ENCODE results near the gene NEK7.
"Not testable (repeated sequence)": the region's sequence is repeated elsewhere in the genome, so short reads cannot be mapped to it uniquely, and the experiment has no call there.

NEK7 gene

DNA sequence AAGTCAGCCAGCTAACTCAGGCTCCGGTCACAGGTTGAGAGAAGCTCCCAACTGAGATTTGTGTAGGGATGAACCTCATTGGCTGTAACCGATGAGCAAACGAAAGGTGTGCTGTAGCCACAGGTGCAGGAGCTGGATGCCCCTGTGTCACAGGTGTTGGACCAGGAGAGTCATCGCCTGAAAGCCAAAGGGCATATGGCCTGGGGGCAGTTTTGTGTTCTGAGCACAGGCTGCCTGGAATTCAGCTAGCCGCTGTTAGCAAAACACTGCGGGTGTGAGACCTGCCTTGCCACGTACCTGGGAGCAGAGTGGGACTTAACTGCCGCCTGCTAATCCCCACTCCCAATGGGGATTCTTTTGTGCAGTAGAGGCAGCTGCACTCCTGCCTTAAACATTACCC is 55.3 kb downstream of the NEK7 start:
- DNase-seq, result no peak

DNA sequence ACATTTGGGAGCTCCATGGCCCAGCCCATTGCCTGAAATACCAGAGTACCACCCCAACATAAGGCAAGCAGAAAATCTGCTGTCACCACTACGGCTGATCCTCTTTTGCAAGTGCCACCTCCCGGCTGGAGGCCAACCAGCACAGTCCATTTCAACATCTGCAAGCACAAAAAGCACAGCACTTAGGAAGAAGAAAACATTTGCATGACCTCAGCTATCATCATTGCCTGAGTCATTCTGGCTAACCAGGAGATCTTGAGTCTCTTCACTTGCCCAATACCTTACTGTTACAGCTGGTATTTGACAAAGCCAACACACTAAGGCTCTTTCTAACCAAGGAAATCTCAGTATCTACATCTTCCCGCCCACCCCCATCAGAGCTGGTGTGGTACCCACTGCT is 55.9 kb downstream of the NEK7 start:
- no peak for DNase-seq

DNA sequence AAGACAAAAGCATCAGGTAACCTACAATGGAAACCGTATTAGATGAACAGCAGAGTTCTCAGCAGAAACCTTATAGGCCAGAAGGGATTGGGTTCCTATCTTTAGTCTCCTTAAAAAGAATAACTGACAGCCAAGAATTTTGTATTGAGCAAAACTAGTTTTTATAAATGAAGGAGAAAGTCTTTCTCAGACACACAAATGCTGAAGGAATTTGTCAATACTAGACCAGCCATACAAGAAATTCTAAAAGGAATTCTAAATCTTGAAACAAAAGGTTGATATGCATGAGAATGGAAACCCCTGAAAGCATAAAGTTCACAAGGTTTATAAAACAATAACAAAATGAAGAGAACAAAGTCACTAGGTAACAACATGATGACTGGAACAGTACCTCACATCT is 58.1 kb downstream of the NEK7 start:
- DNase-seq, result no peak

DNA sequence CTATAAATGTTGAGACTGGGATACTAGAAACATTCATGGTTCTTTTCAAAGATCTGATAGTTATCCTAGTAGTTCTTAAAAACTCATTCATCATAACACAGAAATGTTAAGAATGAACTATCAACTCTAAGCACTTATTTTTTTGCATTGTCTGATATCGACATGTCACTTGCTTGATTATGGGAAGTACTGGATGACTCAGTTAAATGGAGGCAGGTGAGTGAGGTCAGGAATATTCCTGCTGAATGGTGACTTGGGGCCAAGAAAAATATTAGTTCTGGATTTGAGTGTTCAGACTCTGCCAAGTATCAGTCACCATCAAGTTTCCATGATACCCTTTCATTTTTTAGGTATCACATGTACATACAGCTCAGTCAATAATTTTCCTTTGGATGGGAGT is 63.6 kb downstream of the NEK7 start:
- no peak for DNase-seq

DNA sequence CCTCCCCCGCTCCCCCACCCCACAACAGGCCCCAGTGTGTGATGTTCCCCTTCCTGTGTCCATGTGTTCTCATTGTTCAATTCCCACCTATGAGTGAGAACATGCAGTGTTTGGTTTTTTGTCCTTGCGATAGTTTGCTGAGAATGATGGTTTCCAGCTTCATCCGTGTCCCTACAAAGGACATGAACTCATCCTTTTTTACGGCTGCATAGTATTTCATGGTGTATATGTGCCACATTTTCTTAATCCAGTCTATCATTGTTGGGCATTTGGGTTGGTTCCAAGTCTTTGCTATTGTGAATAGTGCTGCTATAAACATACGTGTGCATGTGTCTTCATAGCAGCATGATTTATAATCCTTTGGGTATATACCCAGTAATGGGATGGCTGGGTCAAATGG is 70.2 kb downstream of the NEK7 start:
- not testable (repeated sequence) for DNase-seq

DNA sequence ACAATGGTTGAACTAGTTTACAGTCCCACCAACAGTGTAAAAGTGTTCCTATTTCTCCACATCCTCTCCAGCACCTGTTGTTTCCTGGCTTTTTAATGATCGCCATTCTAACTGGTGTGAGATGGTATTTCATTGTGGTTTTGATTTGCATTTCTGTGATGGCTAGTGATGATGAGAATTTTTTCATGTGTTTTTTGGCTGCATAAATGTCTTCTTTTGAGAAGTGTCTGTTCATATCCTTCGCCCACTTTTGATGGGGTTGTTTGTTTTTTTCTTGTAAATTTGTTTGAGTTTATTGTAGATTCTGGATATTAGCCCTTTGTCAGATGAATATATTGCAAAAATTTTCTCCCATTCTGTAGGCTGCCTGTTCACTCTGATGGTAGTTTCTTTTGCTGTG is 70.7 kb downstream of the NEK7 start:
- DNase-seq, result not testable (repeated sequence)

DNA sequence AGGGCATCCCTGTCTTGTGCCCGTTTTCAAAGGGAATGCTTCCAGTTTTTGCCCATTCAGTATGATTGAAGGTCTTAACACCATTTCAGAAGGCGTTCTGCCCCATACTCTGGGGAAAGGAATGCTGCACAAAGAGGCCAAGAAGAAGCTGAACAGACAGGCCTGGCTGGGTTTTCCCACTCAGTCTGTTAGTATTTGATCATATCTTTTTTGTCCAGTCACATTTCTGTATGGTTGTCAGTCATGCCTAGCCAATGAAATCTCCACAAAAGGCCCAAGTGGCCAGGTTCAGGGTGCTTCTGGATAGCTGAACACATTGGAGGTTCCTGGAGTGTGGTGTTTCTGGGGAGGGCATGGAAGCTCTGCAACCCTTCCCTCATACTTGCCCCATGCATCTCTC is 72.1 kb downstream of the NEK7 start:
- no peak for DNase-seq

DNA sequence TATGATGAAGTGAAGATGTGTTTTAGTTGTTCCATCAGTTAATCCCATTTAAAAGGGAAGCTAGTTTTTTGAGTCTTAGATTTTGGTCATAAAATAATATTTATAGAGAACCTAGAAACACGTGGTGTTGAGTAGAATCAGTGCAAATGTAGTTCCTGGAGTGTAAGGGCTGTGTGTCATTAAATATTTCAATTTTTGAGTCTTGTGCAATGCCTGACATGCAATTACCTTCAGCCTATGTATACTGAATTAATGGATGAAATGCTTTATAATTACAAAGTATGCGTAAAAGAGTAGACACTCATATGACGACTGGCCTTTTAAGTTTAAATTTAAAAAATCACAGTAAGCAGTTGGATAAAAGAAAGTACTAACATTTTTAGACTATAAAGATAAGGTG is 75.0 kb downstream of the NEK7 start:
- no peak for DNase-seq

DNA sequence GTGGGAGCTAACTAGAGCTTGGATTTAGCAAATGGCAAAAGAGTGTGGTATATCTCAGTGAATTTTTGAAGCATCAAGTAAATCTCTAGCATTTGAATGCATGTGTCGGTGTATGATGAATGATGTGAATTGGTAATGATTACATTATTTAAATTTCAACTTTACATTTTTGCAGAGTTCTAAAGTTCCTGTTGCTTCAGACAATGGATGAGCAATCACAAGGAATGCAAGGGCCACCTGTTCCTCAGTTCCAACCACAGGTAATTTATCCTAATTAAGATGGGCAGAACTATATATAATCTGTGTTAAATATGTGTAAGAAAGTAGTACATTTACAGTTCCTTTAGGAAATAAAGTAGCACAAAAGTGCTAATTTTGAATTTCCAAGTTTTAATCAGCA is 75.6 kb downstream of the NEK7 start:
- DNase-seq, result no peak

DNA sequence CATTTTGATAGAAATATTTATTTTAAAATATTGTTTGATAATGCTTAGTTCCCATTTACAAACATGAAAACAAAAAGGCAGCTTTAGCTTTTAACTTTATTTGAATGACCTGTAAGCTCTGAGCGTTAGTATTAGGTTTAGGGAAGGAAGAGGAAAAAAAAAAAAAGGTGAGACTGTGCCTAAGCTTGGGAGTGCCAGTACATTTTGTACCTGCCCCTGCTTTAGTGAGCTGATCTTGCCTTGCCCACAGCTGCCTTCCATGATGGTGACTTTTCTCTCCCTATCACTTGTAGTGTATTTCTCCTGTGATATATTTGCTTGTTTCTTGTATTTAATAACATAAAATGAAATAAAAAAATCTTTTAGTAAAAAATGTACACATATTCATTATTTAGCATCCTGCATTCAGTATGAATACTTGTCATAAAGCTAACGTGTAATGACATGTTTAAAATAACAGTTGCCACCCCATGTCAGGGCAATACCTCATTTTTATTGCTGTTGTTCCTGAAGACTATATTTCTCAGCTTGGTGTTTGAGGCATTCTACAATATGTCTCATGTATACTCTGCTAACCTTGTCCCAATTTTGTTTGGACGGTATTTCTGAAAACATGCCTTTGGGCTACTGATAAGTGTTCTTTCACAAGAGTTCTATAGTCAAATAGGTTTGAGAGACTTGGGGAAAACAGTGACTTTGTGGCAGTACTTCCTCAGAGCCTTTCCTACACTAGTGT is 76.3 kb downstream of the NEK7 start:
- DNase-seq, result no peak

DNA sequence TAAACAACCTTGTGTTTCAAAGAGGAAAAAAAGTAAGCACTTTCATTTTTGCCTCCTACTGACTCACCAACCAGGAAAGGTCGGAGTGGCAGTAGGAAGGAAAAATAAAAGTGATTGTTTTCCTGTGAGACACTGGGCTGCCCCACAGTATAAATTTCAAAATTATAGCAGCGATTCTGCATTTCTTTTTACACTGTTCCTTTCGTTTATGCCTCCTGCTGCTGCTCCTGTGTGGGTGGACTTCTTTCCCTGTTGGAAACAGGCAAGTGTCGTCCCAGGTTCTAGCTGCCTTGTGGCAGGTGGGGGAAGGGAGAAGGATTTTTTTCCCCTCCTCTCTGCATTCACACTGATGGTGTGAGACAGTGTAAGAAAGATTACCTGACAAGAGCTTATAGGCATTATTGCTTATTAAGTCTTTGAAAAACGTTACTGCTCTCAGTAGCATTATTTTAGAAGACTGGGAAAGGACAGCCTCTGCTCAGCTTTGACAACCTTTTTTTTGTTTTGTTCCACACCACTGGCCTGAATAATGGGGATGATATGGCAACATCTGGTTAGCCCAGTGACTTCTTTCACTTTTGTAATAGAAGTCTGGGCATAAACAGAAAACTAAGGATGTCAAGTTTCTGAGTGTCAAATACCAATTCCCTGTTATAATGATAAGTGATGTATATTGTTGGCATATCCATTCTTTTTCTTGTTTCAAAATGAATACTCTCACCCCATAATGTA is 77.9 kb downstream of the NEK7 start:
- DNase-seq, result no peak

DNA sequence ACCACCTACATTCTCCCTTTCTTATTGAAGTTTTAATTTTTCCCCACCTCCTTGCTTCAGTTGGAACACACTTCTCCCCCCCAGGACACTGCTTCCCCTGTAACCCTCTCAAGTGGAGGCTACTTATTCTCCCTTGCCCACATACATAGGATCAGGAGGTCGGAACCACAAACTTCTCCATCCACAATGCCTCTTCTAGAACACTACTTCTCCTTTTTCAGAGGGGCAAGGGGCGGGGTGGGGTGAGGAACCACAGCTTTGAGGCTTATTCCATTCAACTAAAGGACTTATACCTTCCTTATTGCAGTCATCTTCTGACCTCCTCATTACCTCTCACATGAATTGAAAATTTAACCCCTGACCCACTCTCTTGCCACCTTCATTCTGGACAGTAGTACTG is 81.3 kb downstream of the NEK7 start:
- no peak for DNase-seq

DNA sequence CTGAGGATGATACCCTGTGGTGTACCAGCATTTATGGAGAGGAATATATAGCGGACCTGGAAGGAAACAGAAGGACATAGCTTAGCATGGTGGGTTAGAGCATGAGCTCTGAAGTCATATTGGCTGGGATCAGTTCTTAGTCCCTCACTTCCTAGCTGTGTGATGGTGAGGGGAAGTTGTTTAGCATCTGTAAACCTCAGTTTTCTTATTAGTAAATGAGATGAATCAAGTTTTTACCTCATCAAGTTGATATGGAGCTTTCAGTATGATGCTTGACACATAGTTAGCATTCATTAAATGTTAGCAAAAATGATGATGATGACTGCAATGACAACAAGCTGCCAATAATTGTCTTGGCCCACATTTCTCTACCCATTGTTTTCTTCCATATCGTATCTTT is 84.8 kb downstream of the NEK7 start:
- no peak for DNase-seq

DNA sequence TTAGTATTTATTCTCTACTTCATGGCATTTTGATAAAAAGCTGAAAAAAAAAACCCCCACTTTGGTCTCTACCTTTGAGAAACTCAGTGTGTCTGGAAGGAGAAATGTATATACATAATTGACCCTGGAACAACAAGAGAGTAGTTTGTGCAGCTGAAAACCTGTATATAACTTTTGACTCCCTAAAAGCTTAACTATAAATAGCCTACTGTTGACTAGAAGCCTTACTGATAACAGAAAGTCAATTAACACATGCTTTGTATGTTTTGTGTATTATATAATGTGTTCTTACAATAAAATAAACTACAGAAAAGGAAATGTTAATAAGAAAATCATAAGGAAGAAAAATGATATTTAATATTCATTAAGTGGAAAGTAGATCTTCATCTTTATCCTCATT is 88.0 kb downstream of the NEK7 start:
- no peak for DNase-seq

DNA sequence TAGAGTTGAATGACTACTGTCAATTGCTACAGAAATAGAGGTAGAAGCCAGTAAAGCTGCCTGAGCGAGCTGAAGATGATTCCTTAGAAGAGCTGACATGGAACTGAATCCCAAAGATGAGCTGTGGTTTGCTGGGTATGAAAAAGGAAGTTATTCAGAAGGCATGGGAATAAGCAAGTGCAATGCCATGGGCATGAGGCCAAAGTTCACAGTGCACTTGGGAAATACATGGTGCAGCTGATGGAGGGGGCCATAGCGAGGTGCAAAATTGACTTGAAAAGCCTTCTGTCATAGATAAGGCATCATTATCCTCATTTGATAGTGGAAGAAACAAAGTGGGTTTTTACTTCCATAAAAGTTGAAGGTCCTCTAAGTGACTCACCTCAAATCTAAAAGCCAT is 88.6 kb downstream of the NEK7 start:
- DNase-seq, result no peak

DNA sequence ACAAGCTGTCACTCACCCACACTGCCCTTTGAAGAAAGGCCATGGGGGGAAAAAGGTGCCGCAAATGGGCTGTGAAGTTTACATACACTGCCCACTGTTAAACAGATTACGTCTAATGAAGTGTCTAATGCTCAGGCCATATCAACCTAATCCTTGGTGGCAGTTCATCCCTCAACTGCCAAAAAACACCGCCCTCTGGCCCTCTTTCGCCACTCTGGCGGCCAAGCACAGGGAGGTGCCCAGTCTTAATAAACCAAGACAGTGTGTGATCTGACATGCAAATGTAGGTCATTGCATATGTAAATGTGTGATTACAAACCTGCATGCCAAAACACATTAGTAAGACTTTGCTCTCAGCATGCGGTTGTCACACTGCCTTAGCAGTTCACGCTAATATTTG is 89.5 kb downstream of the NEK7 start:
- DNase-seq, result no peak

DNA sequence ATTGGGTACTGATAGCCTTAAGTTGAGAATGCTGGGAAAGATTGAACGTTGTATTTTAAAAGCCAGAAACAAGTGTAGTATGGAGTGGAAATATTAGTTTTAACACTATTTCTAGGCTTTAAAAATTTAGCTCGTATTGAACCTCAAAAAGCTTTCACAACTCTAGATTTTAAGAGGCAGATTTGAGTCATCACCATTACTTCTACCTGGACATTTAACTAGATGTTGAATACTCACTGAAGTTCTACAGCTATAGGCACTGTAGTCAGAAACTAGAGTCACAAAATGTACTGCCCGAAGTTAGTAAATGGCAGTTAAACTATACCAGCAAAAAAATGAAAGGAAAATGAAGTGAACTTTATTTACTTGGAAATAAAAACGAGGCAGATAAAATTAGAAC is 96.5 kb downstream of the NEK7 start:
- no peak for DNase-seq

DNA sequence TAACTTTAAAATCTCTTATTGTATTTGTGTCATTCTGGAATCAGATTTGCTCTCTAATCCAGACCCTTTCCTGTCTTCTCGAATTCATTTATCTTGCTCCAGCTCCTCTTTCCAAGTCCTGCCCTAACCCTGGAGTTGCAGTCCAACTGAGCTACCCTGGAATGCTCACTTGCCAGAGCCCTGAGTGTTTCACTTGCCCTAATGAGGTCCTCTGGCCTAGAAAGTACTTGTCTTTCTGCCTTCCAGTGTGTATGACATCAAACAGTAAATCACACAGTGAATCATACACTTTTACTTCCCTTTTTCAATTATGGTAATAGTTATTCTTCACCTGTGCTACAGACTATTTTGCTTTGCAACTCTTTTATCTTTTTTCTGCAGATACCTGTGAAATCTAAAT is 96.9 kb downstream of the NEK7 start:
- DNase-seq, result no peak

DNA sequence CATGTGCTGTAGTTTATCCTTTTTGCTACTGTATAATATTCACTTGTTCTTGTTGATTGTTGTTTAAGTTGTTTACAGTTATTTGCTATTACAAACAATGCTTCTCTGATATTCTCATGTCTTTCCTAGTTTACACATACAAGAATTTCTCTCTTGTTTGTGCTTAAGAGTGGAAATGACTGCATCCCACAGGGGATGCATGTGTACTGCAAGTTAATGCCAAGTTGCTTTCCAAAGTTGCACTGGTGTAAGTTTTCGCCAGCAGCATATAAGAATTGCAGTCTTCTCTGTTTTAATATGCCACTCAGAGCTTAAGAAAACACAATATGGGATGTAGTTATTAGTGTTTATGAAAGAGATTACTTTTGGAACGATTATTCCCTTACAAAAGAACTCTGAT is 97.7 kb downstream of the NEK7 start:
- DNase-seq, result no peak

DNA sequence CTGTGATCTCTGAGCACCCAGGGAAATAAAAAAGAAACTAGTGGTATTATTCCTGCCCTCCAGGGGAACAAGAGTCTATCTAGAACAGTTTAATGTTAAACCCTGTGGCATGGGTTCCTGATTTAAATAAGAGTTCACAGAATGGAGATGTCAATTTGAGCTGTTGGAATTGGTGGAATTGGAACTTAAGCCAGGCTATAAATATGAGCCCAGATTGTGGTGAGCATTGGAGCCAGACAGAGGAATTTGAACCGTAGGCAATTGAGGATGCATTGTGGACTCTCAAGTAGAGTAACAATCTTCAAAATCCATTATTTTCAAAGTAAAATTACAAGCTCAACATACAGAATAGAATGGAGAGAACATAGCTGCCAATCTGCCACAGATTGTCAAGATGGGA is 98.2 kb downstream of the NEK7 start:
- DNase-seq, result no peak

DNA sequence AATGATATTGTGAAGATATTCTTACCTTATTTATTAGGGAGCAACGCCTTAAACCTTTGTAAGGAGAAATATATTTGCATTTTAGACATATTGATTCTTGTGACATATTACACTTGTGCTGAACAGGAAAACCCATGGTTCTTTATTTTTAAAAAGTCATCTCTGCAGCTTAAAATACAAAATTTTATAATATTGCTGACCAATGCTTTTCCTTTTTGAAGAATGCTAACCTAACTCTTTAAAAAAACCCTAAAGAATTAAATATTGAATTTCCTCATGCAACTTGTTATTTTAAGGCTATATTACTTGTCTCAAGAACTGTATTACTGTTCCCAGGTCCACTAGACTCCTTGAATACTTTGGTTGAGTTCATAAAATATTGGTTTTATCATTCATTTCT is 99.0 kb downstream of the NEK7 start:
- no peak for DNase-seq

DNA sequence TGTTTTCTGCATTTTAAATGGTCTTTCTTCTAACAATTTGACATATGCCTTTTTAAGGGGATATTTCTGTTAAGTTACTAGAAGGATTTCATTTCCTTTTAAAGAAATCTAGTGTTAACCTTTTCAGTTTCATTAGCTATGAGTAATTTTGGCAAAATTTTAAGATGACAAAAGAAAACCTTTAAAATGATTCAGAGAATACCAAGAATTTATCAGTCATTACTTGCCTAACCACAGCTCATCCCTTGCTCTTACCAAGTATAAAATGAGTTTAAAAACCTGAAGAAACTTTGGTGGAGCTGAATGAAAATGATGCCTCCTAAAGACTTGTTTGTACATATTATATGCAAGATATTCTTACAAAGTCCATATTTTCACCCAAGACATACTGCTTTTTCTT is 101.7 kb downstream of the NEK7 start:
- no peak for DNase-seq

DNA sequence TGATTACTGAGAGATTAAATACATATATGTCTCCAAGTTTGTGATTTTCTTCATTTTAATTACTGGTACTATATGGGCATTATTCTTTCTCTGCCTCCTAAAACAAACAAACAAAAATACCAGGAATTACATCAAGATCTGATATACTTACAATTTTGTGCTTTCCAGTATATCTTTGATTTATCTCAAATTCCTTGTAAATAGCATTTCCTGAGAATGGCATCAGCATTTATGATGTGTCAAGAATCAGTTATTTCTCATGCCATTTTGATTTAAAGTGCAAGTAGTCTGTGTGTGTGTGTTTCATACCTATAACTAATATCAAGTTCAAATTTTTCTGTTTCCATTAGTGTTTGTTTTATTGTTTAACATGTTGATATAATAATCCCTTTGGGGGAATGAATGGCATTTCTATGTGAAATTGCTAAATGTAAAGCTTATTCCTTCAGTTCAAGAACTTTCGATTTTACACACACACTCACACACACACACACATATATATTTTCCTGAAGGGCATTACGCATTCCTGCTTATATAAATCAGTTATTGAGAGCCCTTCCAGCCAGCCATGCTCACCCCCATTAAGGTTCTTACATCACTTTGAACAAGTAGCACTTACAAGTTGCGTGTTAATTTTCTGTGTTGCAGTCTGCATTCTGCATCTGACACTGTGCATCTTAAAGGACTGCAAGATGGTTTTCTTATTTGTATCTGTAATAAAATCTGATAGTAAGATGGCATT is 102.7 kb downstream of the NEK7 start:
- no peak for DNase-seq

DNA sequence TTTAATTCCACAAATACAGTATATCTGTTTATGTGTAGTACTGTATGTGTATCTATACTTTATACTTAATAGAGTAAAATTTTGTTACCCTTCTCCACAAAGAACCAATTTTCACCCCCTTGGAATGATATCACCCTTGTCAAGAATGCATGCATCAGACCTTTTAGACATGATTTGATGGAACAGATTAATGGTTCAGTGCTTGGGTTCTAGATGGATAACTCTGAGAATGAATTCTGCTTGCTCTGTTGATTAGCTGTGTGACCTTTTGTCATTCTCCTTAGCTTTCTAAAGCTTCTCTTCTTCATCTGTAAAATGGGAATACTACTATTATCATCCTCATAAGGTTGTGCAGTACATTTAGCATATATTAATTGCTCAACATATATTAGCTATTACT is 105.1 kb downstream of the NEK7 start:
- DNase-seq, result no peak

All from NCI-H1417 treated with DMSO at 0.1 percent for 48 hours (cell line).